Tongue (tissue), 2 donors: ENCODE results near the gene TCF15. TPM values are rescaled to one million over a fixed set of nuclear protein-coding genes. Genes with fewer than 3 reads are reported as not detected.

Experiments used
- DNase-seq: peaks from one replicate; pipeline ENCODE4 v3.0.0-alpha.2; 2015
- total RNA-seq: library from RNA; depleted of rRNA; stranded (reverse); fragments of >200 nt; gene quantifications from one replicate; pipeline ENCODE4 v1.2.3, GENCODE V29; 2014

Gene TCF15
- total RNA-seq: 4.0 TPM

GRCh38 chr20:610130-611046 lies at the start of gene TCF15:
Gene TCF15, minus strand, starts transcription at chr20:610309. Its CDS starts 72 bp downstream, at chr20:610237.
- peak; percentile 80 for DNase-seq

GRCh38 chr20:658731-659291 lies 48.7 kb upstream of the TCF15 start:
- DNase-seq: no peak

DNA sequence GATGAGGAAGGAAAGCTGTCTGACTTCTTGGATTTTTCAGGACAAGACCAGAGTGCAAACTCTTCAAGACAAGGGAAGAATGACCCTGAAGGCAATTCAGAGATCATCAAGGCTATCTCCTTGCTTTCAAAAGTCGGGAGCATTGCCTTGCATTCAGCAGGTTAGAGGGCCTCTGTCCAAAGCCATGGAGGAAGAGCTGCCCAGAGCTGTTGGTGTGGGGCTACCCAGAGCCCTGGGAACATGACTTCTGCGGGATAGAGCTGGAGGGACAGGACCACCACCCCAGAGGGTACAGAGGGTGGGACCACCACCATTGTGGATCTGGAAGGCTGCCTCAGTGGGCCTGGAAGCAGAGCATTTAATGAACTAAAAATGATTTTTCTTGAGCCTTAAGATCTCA lies 48.1 kb upstream of the TCF15 start:
- DNase-seq: no peak

GRCh38 chr20:655726-656624 lies 45.9 kb upstream of the TCF15 start:
- no peak for DNase-seq

DNA sequence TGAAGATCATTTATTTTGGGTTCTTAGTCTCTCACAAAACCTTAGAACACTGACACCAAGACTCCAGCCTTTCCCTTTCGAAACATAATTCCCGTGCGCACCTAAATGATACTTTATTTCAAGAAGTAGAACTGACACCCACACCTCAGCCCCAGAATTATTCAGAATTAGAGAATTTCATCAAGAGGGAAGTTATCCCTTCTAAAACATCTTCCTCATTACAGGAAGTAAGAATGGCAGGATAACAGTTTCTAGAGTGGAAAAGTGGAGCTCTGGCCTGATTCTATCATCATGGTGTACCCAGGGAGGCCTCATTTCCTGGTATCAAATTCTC lies 44.3 kb upstream of the TCF15 start:
- no peak for DNase-seq

GRCh38 chr20:653590-654416 lies 43.7 kb upstream of the TCF15 start:
- no peak for DNase-seq

DNA sequence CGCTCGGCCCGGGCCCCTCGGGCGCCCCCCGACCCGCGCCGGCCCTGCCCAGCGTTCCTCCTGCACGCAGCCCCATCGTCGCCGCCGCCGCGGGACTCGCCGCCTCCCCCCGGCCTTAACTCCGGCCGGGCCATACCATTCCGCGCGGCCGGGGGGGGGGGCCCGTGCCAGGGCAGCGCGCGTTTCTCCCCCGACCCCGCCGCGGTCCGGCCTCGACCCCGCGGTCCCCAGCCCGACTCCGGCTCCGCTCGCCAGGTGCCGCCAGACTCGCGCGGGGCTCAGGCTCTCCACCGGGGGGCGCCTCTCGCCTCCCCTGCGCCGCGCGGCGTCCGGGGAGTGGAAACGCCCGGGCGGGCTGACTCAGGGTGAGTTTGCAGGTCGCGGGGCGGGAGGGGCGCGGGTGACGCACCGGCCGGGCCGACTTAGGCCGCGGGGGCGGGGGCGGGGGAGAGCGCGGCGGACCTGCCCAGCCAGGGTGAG lies 43.0 kb upstream of the TCF15 start, which contains the start of gene SRXN1:
Gene SRXN1 (minus strand): TSS at position 91 of the 480 bp plus-strand sequence. CDS start 15 bp downstream, at position 76.
- DNase-seq: peak; percentile 89

GRCh38 chr20:652615-653109 lies 42.6 kb upstream of the TCF15 start:
- DNase-seq: peak; percentile 38

GRCh38 chr20:651713-652614 lies 41.9 kb upstream of the TCF15 start:
- no peak for DNase-seq

- DNase-seq: no peak
Measured at GRCh38 chr20:650954-651353, 40.8 kb upstream of the TCF15 start.

DNA sequence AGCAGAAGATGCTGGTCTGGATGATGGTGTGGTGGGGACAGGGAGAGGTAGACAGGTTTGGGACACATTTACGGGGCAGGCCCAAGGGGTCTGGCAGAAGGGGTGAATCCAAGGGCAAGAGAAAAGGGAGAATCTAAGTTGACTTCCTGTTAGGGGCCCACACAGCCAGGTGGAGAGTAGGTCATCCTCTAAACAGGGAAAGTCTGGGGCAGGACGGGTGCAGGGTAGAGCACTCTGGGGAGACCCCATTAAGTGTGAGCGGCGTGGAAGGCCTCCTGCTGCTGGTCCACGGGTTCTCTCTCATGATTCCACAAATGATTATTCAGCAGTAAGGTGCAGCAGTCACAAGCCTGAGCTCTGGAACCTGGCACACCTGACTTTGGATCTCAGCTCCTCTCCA lies 40.2 kb upstream of the TCF15 start:
- DNase-seq: no peak

GRCh38 chr20:647479-648019 lies 37.4 kb upstream of the TCF15 start:
- no peak for DNase-seq

GRCh38 chr20:646868-647233 lies 36.7 kb upstream of the TCF15 start:
- DNase-seq: no peak

GRCh38 chr20:646107-646867 lies 36.2 kb upstream of the TCF15 start:
- no peak for DNase-seq

DNA sequence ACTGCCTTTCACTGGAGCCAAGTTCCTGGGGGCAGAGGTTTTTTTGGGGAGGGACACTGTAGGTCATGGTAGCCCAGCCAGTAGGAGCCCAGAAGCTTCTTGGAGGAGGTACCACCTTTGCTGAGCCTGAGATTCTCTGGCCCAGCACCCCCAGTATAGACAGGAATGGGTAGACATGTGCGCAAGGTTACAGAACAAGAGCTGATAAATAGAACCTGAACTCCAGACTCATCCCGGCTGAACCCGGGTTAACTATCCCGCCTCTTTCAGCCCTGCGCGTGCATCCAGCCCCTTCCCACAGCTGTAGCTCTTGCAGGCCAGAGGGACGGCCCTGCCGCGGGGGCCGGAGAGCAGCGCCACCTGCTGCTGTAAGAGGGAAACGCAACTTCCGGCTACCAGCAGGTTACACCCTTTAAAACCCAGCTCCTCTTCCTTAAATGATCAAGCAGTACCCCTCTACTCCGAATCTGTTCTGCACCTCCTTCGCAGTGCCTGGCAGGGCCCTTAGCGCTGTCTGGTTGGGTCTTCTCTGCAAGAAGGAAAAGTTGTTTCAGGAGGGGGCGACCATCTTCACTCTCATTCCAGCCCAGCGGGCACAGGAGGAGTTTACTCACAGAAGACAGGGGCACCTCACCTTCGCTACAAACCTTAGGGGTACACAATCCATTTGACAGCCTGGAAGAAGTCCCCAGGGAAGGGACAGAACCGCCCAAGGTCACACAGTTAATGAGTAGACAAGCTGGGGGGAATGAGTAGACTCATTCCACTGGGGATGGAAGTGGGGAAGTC lies 35.4 kb upstream of the TCF15 start:
- DNase-seq: peak; percentile 91

- DNase-seq: no peak
Measured at GRCh38 chr20:644692-645317, 34.7 kb upstream of the TCF15 start.

GRCh38 chr20:642398-643174 lies 32.5 kb upstream of the TCF15 start:
- peak; percentile 79 for DNase-seq
